Anterior cingulate cortex (tissue), 58 donors: ENCODE data around the gene BCL7A.

ENCODE experiments used
- DNase-seq, 58 donors: peaks; one replicate each; lab custom pipeline; 2025; lab: John Stamatoyannopoulos, UW

The BCL7A gene

GRCh38 chr12:122111089-122111641 lies 89.5 kb downstream of the BCL7A start:
- DNase-seq, result no peak
